ENCODE results near the gene QKI. TPM values are rescaled to one million over a fixed set of nuclear protein-coding genes. Genes with fewer than 3 reads are reported as not detected.

QKI gene
- total RNA-seq (2014; rRNA removed; shearing (Covaris generic)), result 106 and 108 TPM in 2 replicates

GRCh38 chr6:163414117-163414945, at the start of gene QKI:
Gene QKI, plus strand, starts transcription at chr6:163414718. Its CDS starts 476 bp downstream, at chr6:163415194.

Data from A375 (cell line).